H1 (cell line): ENCODE data around the gene KRTAP10-12. TPM values are rescaled to one million over a fixed set of nuclear protein-coding genes. Genes with fewer than 3 reads are reported as not detected.
A peak's percentile ranks its signal among the peaks of the same experiment; 100 is the strongest.

Experiments
- EP300 ChIP-seq, 2 experiments: IDR thresholded peaks; 1 replicate in 1 of 2; 2 replicates in 1 of 2; pipeline ENCODE4 v1.6.1; 2011 to 2012; ENCODE audit warnings: low read depth in 2 of 2, low read length in 2 of 2, mild to moderate bottlenecking in 2 of 2, borderline replicate concordance in 1 of 2, inconsistent platforms in 1 of 2, moderate library complexity in 1 of 2
- polyA plus RNA-seq, 7 experiments: library from polyadenylated mRNA; depleted of rRNA in 3 of 7; stranded (reverse) in 5 of 7; unstranded in 2 of 7; fragments of >200 nt in 5 of 7; fragments of 200-250 nt in 2 of 7; gene quantifications; 1 replicate in 5 of 7; 2 replicates in 1 of 7; 4 replicates in 1 of 7; pipeline versions ENCODE4 v1.2.1 to v1.2.3, GENCODE V29; 2011 to 2013; ENCODE audit warnings: missing spikeins in 2 of 7, mixed read lengths in 2 of 7
- total RNA-seq: library from RNA; stranded (reverse); fragmentation: NEBNext Ultra II Directional; extraction: Animal tissue kit (Norgen Biotek cat#: 25700); gene quantifications from 2 replicates; pipeline ENCODE4 v1.2.1, GENCODE V29; 2021
- TF ChIP-seq, protein P1 (sequence below), 3 experiments: IDR thresholded peaks; 1 replicate in 2 of 3; 2 replicates in 1 of 3; pipeline versions ENCODE4 v1.5.1 to v1.6.1; 2011; ENCODE audit warnings: low read length in 3 of 3, mild to moderate bottlenecking in 3 of 3, inconsistent platforms in 2 of 3, low read depth in 1 of 3, moderate library complexity in 1 of 3; ENCODE audit not compliant: insufficient read depth in 1 of 3; ENCODE audit errors: control extremely low read depth in 1 of 3
- TF ChIP-seq, protein P2 (sequence below): IDR thresholded peaks from 2 replicates; pipeline ENCODE4 v1.6.1; 2012; ENCODE audit warnings: inconsistent platforms

KRTAP10-12 gene
- total and polyA plus RNA-seq, 2 of the 8 experiments (the other 6 are each of a cell fraction or from before 2014, with no cell fraction given) = not detected

DNA sequence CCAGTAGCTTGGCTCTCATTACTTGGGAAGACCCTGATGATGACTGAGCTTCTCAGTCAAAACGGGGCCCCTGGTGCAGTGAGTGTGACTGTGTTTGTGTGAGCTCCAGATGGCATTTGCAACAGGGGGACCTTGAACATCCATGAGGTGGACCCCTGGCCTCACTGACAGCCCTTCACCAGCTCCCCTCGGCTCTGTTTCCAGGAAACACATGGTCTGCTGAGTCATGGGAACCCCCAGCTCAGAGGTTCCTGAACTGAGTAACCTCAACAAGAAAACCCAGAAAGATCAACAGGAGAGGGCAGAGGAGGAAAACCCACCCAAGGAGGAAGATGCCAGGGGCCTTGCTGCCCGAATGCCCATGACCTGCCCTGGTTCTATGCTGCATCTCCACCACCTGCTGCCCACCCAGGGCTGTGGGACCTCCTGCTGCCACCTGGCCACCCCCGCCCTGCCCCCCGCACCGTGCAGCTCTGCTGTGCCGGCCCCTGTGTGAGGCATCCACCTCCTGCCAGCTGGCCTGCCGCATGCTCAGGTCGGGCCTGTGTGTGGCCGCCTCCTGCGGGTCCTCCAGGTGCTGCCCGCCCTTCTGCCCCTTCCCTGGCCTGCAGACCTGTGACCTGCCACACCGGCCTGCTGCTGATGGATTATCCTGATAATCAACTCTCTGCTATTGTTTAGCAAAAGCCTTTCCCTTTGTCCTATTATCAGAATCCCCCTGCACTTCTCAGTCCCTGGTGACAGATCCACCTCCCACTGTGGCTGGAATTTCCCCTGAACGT, 10.8 kb upstream of the KRTAP10-12 start (continued):
- TF ChIP-seq, protein P1, sequence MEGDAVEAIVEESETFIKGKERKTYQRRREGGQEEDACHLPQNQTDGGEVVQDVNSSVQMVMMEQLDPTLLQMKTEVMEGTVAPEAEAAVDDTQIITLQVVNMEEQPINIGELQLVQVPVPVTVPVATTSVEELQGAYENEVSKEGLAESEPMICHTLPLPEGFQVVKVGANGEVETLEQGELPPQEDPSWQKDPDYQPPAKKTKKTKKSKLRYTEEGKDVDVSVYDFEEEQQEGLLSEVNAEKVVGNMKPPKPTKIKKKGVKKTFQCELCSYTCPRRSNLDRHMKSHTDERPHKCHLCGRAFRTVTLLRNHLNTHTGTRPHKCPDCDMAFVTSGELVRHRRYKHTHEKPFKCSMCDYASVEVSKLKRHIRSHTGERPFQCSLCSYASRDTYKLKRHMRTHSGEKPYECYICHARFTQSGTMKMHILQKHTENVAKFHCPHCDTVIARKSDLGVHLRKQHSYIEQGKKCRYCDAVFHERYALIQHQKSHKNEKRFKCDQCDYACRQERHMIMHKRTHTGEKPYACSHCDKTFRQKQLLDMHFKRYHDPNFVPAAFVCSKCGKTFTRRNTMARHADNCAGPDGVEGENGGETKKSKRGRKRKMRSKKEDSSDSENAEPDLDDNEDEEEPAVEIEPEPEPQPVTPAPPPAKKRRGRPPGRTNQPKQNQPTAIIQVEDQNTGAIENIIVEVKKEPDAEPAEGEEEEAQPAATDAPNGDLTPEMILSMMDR (IDR thresholded peaks at IDR 0.05; ENCODE audit: control extremely low read depth in 1 of 3, insufficient read depth in 1 of 3, low read depth in 1 of 3, low read length in 3 of 3) = peak; percentile 9 to 31 (median 17); a peak in 3 of 4 replicates
- TF ChIP-seq, protein P2, sequence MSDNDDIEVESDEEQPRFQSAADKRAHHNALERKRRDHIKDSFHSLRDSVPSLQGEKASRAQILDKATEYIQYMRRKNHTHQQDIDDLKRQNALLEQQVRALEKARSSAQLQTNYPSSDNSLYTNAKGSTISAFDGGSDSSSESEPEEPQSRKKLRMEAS = peak; percentile 91
- TF ChIP-seq EP300 (IDR thresholded peaks at IDR 0.05; ENCODE audit: borderline replicate concordance in 1 of 2, low read depth in 2 of 2, low read length in 2 of 2) = no peak
